Fibroblast of lung (primary cell): ENCODE measurements around the gene FAM120AOS. TPM values are rescaled to one million over a fixed set of nuclear protein-coding genes. Genes with fewer than 3 reads are reported as not detected.

Experiments used
- DNase-seq, 2 donors: peaks; one replicate each; pipeline versions ENCODE4 v3.0.0 to v3.0.0-alpha.2; 2010; ENCODE audit warnings: low read depth in 2 of 2
- H2AFZ ChIP-seq: 2 replicates; pipeline ENCODE4 v1.5.1; 2012; ENCODE audit warnings: low read length, control low read depth, inconsistent platforms
- H3K27ac ChIP-seq: 2 replicates; pipeline ENCODE4 v1.5.1; 2011; ENCODE audit warnings: low read length, control low read depth; ENCODE audit not compliant: insufficient read depth
- H3K27me3 ChIP-seq: 2 replicates; pipeline ENCODE4 v1.5.1; 2011; ENCODE audit warnings: mild to moderate bottlenecking, low read length; ENCODE audit not compliant: control insufficient read depth, insufficient read depth
- H3K36me3 ChIP-seq: 2 replicates; pipeline ENCODE4 v1.5.1; 2011; ENCODE audit warnings: low read length; ENCODE audit not compliant: control insufficient read depth, insufficient read depth
- H3K4me1 ChIP-seq: 2 replicates; pipeline ENCODE4 v1.5.1; 2011; ENCODE audit warnings: low read length; ENCODE audit not compliant: control insufficient read depth, insufficient read depth; ENCODE audit errors: extremely low read depth
- H3K4me2 ChIP-seq: 2 replicates; pipeline ENCODE4 v1.5.1; 2011; ENCODE audit warnings: low read length, control low read depth; ENCODE audit not compliant: insufficient read depth; ENCODE audit errors: extremely low read depth
- H3K4me3 ChIP-seq, 4 experiments: fragments of 200-600 bp in 1 of 4; sonication (generic) in 1 of 4; replicated peaks in 1 of 4; 2 replicates each; pipeline ENCODE4 v1.5.1; 2011 to 2016; ENCODE audit warnings: low read length in 4 of 4, low read depth in 3 of 4, mild to moderate bottlenecking in 3 of 4, control low read depth in 2 of 4, inconsistent platforms in 1 of 4, mixed read lengths in 1 of 4; ENCODE audit not compliant: insufficient read depth in 1 of 4; ENCODE audit errors: control extremely low read depth in 1 of 4
- H3K79me2 ChIP-seq: 2 replicates; pipeline ENCODE4 v1.5.1; 2012; ENCODE audit warnings: mild to moderate bottlenecking, low read length, inconsistent platforms; ENCODE audit not compliant: control insufficient read depth, insufficient read depth
- H3K9ac ChIP-seq: 2 replicates; pipeline ENCODE4 v1.5.1; 2011; ENCODE audit warnings: mild to moderate bottlenecking, low read length, control low read depth; ENCODE audit not compliant: insufficient read depth
- H3K9me3 ChIP-seq: 2 replicates; pipeline ENCODE4 v1.5.1; 2012; ENCODE audit warnings: low read depth, low read length; ENCODE audit not compliant: control insufficient read depth, insufficient read depth
- H4K20me1 ChIP-seq: 2 replicates; pipeline ENCODE4 v1.5.1; 2011; ENCODE audit warnings: low read length; ENCODE audit not compliant: control insufficient read depth, insufficient read depth; ENCODE audit errors: extremely low read depth
- CTCF ChIP-seq, 2 donors: IDR thresholded peaks in 1 of 2; conservative IDR thresholded peaks in 1 of 2; 1 replicate in 1 of 2; 2 replicates in 1 of 2; pipeline ENCODE4 v1.5.1; 2011 to 2012; ENCODE audit warnings: low read length in 2 of 2, control low read depth in 1 of 2, inconsistent platforms in 1 of 2, low read depth in 1 of 2, mild to moderate bottlenecking in 1 of 2
- EZH2 ChIP-seq: IDR thresholded peaks from 2 replicates; pipeline ENCODE4 v1.5.1; 2012; ENCODE audit warnings: low read length, control low read depth, mild to moderate bottlenecking; ENCODE audit errors: missing control alignments
- polyA plus RNA-seq, 2 donors: library from polyadenylated mRNA; depleted of rRNA in 1 of 2; stranded (reverse) in 1 of 2; unstranded in 1 of 2; fragments of >200 nt; gene quantifications; 2 replicates each; pipeline ENCODE4 v1.2.1, GENCODE V29; 2011 to 2012; ENCODE audit warnings: missing spikeins in 1 of 2
- total RNA-seq: library from RNA; depleted of rRNA; stranded (reverse); fragments of >200 nt; gene quantifications from 2 replicates; pipeline ENCODE4 v1.2.1, GENCODE V29; 2014

Gene FAM120AOS
- total and polyA plus RNA-seq, 2 donors (not counting 1 experiment from before 2014, with no cell fraction given) = 38.8 to 44.1 TPM

GRCh38 chr9:93398471-93398870 is 54.9 kb downstream of the FAM120AOS start:
- no peak overlapping the region for H3K27ac ChIP-seq
- TF ChIP-seq CTCF (conservative IDR thresholded peaks at IDR 0.05 in 1 of 2, IDR thresholded peaks at IDR 0.05 in 1 of 2; ENCODE audit: low read depth in 1 of 2, low read length in 2 of 2) (no peak), EZH2 (no peak)
- DNase-seq = no peak
- no peak overlapping the region for H3K9ac ChIP-seq
- no peaks in the 10 kb centered on the region for H3K36me3 ChIP-seq
- H2AFZ ChIP-seq = no peak overlapping the region
- no peaks in the 10 kb centered on the region for H3K27me3 ChIP-seq
- no peak overlapping the region for H3K4me3 ChIP-seq
- no peak overlapping the region for H3K4me2 ChIP-seq
- H4K20me1 ChIP-seq = no peaks in the 10 kb centered on the region
- H3K9me3 ChIP-seq = no peaks in the 10 kb centered on the region
- H3K79me2 ChIP-seq = no peaks in the 10 kb centered on the region
- H3K4me1 ChIP-seq = no peaks in the 10 kb centered on the region

DNA sequence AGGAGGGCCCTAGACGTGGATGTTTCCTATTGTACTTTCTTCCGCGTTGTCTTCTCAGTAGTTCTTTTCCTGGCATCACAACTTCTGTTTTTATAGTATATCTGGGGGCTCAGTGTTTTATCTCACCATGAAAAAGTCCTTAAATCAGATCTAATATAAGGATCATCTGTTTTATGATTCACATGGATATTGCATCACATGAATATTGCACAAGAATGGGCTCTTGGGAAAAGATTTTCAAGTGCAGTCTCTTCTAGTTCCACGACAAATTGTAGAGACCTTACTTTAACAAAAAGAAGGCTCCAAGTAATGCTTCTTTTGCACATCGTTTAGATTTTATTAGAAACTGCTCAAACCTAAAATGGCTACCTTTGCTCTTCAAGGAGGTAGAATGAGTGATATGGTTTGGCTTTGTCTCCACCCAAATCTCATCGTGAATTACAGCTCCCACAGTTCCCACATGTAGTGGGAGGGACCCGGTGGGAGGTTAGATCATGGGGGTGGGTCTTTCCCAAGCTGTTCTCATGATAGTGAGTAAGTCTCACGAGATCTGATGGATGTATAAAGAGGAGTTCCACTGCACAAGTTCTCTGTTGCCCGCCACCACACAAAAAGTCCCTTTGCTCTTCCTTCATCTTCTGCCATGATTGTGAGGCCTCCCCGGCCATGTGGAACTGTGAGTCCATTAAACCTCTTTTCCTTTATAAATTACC is 55.6 kb downstream of the FAM120AOS start:
- Histone ChIP-seq H3K27me3 (no peaks in the 10 kb centered on the region), H2AFZ (no peak overlapping the region), H4K20me1 (no peaks in the 10 kb centered on the region), H3K4me1 (no peaks in the 10 kb centered on the region), H3K4me3 (no peak overlapping the region), H3K36me3 (no peaks in the 10 kb centered on the region), H3K9me3 (no peaks in the 10 kb centered on the region), H3K4me2 (no peak overlapping the region), H3K27ac (no peak overlapping the region), H3K79me2 (no peaks in the 10 kb centered on the region), H3K9ac (no peak overlapping the region)
- TF ChIP-seq CTCF (conservative IDR thresholded peaks at IDR 0.05 in 1 of 2, IDR thresholded peaks at IDR 0.05 in 1 of 2; ENCODE audit: low read depth in 1 of 2, low read length in 2 of 2) (no peak), EZH2 (no peak)
- peak in 1 of 2 donors; percentile 69 for DNase-seq

Other genes with a start within 250 kb of the FAM120AOS start
- gene FAM120A, start 1.9 kb downstream of the FAM120AOS start, total RNA-seq = 93.0 and 136 TPM in 2 replicates
- gene FAM120A, start 1.9 kb downstream of the FAM120AOS start, polyA plus RNA-seq = 85.8 and 92.9 TPM in 2 replicates
- 12.1 and 13.4 TPM in 2 replicates for gene PHF2, start 123.0 kb upstream of the FAM120AOS start, total RNA-seq
- 9.2 and 9.5 TPM in 2 replicates for gene PHF2, start 123.0 kb upstream of the FAM120AOS start, polyA plus RNA-seq